Subcutaneous abdominal adipose tissue (tissue), 5 donors: ENCODE data around the gene OR6K3.
"Not testable (repeated sequence)": the region's sequence is repeated elsewhere in the genome, so short reads cannot be mapped to it uniquely, and the experiment has no call there.

Source experiments
- H3K27ac ChIP-seq: one replicate; pipeline ENCODE4 v1.7.0; 2013; ENCODE audit warnings: low read depth, mild to moderate bottlenecking, inconsistent platforms, low read length, moderate library complexity
- H3K27me3 ChIP-seq, 5 donors: one replicate each; pipeline ENCODE4 v1.7.0; 2013; ENCODE audit warnings: low read length in 5 of 5, inconsistent platforms in 1 of 5; ENCODE audit not compliant: control insufficient read depth in 5 of 5, insufficient read depth in 4 of 5
- H3K36me3 ChIP-seq, 5 donors: one replicate each; pipeline ENCODE4 v1.7.0; 2013; ENCODE audit warnings: low read length in 5 of 5; ENCODE audit not compliant: control insufficient read depth in 5 of 5, insufficient read depth in 5 of 5
- H3K4me1 ChIP-seq, 5 donors: one replicate each; pipeline ENCODE4 v1.7.0; 2013; ENCODE audit warnings: low read length in 5 of 5, mild to moderate bottlenecking in 3 of 5, moderate library complexity in 1 of 5; ENCODE audit not compliant: control insufficient read depth in 5 of 5, insufficient read depth in 5 of 5
- H3K4me3 ChIP-seq, 5 donors: one replicate each; pipeline ENCODE4 v1.7.0; 2013; ENCODE audit warnings: low read length in 5 of 5, low read depth in 1 of 5
- H3K9ac ChIP-seq, 5 donors: one replicate each; pipeline ENCODE4 v1.7.0; 2013; ENCODE audit warnings: low read length in 5 of 5, mild to moderate bottlenecking in 4 of 5, moderate library complexity in 3 of 5
- H3K9me3 ChIP-seq, 5 donors: one replicate each; pipeline ENCODE4 v1.7.0; 2013; ENCODE audit warnings: low read length in 5 of 5; ENCODE audit not compliant: control insufficient read depth in 5 of 5
- donor health status: healthy.
- donor health status: healthy.
- donor health status: healthy.
- donor health status: healthy.
- donor health status: healthy.

OR6K3 gene

GRCh38 chr1:158689110-158689509, 31.4 kb downstream of the OR6K3 start:
- Histone ChIP-seq H3K4me1 (peaks cover 0 to 8% (median 0%) of the 10 kb centered on the region in 5 donors), H3K9ac (no peak overlapping the region), H3K36me3 (no peaks in the 10 kb centered on the region), H3K4me3 (no peak overlapping the region), H3K27me3 (no peaks in the 10 kb centered on the region), H3K27ac (no peak overlapping the region), H3K9me3 (no peaks in the 10 kb centered on the region)

- H3K36me3 ChIP-seq, H3K27me3 ChIP-seq, H3K4me3 ChIP-seq, H3K27ac ChIP-seq, H3K9ac ChIP-seq, H3K9me3 ChIP-seq, H3K4me1 ChIP-seq: not testable (repeated sequence)
These were observed 32.2 kb downstream of the OR6K3 start for GRCh38 chr1:158688343-158688742.

DNA sequence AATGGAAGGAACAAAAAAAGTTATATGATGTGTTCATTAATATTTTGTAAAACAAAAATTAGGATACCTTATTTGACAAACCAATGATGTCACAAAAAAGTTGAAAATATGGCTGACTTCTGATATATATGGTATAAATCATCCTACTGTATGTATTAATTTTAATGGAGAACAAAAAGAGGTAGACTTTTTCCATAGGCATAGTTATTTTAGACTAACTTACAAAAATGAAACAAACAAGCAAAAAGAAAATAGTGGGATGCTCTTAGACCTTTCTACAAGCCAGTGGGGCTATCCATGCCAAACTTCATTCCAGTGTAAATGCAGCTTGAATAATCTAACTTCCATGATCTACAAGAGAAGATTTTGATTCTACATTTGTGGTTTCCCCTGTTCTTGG, 33.5 kb downstream of the OR6K3 start:
- H3K36me3 ChIP-seq = no peaks in the 10 kb centered on the region
- no peak overlapping the region for H3K4me3 ChIP-seq
- H3K27me3 ChIP-seq = no peaks in the 10 kb centered on the region
- no peak overlapping the region for H3K27ac ChIP-seq
- no peaks in the 10 kb centered on the region for H3K9me3 ChIP-seq
- H3K9ac ChIP-seq = no peak overlapping the region
- H3K4me1 ChIP-seq = peaks cover 0 to 8% (median 0%) of the 10 kb centered on the region in 5 donors

- no peak within 1 kb of the TSS for H3K9ac ChIP-seq
- no peaks in the 10 kb centered on the region for H3K36me3 ChIP-seq
- H3K4me1 ChIP-seq = peaks cover 0 to 8% (median 0%) of the 10 kb centered on the region in 5 donors
- no peaks in the 10 kb centered on the region for H3K27me3 ChIP-seq
- no peaks in the 10 kb centered on the region for H3K9me3 ChIP-seq
- no peak within 1 kb of the TSS for H3K4me3 ChIP-seq
- H3K27ac ChIP-seq = no peak within 1 kb of the TSS
These were observed 34.2 kb downstream of the OR6K3 start, which contains the start of gene SPTA1 for GRCh38 chr1:158686111-158687009. TSS of gene SPTA1 (minus strand) at chr1:158686715. CDS start at chr1:158686517, 198 bp downstream.

DNA sequence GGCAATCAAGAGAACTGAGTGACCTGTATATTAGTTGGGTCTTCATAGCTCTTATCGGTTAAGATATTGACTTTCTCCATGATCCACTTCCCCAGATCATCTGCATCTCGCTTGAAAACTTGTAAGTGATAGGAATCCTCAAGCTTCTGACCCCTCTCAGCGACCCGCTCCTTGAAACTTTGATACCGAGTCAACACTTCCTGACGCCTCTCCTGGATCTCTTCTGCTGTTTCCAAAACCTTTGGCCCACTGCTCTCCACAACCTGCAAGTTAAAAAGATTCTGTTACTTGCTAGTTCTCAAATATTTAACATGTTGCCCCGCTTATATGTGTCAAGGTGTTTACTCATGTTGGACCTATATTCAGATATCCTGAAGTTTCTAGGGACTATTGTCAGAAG, 35.4 kb downstream of the OR6K3 start:
- Histone ChIP-seq H3K4me1 (peaks cover 0 to 8% (median 0%) of the 10 kb centered on the region in 5 donors), H3K27ac (no peak overlapping the region), H3K9ac (no peak overlapping the region), H3K36me3 (no peaks in the 10 kb centered on the region), H3K9me3 (no peaks in the 10 kb centered on the region), H3K27me3 (no peaks in the 10 kb centered on the region), H3K4me3 (no peak overlapping the region)

- H3K27me3 ChIP-seq = no peaks in the 10 kb centered on the region
- no peak overlapping the region for H3K27ac ChIP-seq
- H3K36me3 ChIP-seq = peaks cover 0 to 3% (median 0%) of the 10 kb centered on the region in 5 donors
- no peaks in the 10 kb centered on the region for H3K9me3 ChIP-seq
- peaks cover 0 to 7% (median 0%) of the 10 kb centered on the region in 5 donors for H3K4me1 ChIP-seq
- H3K4me3 ChIP-seq = no peak overlapping the region
- no peak overlapping the region for H3K9ac ChIP-seq
These were observed 38.9 kb downstream of the OR6K3 start for GRCh38 chr1:158681606-158682005.

DNA sequence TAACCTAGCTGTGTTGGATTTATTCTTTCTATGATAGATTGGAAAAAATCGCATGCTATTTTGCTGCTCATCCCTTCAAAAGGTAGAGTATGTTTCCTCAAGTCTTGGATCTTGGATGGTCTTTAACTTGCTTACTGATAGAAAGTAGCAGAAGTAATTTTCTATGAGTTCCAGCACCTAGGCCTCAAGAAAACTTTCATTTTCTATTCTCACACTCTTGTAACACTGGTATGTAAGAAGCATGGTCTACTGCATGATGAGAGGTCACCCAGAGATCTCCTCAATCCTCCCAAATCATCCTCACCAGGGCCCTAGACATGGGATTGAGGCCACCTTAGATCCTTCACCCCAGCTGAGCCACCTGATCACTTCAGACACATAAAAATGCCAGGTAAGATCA, 41.2 kb downstream of the OR6K3 start:
- Histone ChIP-seq H3K27ac (no peak overlapping the region), H3K9ac (no peak overlapping the region), H3K4me3 (no peak overlapping the region), H3K9me3 (no peaks in the 10 kb centered on the region), H3K36me3 (peaks cover 0 to 3% (median 0%) of the 10 kb centered on the region in 5 donors), H3K27me3 (no peaks in the 10 kb centered on the region), H3K4me1 (no peaks in the 10 kb centered on the region)

- Histone ChIP-seq H3K27me3 (no peaks in the 10 kb centered on the region), H3K9me3 (no peaks in the 10 kb centered on the region), H3K4me3 (no peak overlapping the region), H3K27ac (no peak overlapping the region), H3K4me1 (no peaks in the 10 kb centered on the region), H3K36me3 (peaks cover 0 to 11% (median 0%) of the 10 kb centered on the region in 5 donors), H3K9ac (no peak overlapping the region)
These were observed 44.8 kb downstream of the OR6K3 start for GRCh38 chr1:158675563-158676323.

- Histone ChIP-seq H3K27ac (no peak overlapping the region), H3K27me3 (no peaks in the 10 kb centered on the region), H3K36me3 (peaks cover 0 to 11% (median 0%) of the 10 kb centered on the region in 5 donors)
These were observed 46.2 kb downstream of the OR6K3 start for GRCh38 chr1:158674302-158674701.

More at GRCh38 chr1:158674302-158674701, 46.2 kb downstream of the OR6K3 start:
- Histone ChIP-seq H3K9me3 (no peaks in the 10 kb centered on the region), H3K4me3 (no peak overlapping the region), H3K4me1 (no peaks in the 10 kb centered on the region), H3K9ac (no peak overlapping the region)
